Measurements from ENCODE around the gene SRMS. TPM values are rescaled to one million over a fixed set of nuclear protein-coding genes. Genes with fewer than 3 reads are reported as not detected.
A peak's percentile ranks its signal among the peaks of the same experiment; 100 is the strongest.

The SRMS gene
- total RNA-seq, 3 donors from 2014 or later: not detected

DNA sequence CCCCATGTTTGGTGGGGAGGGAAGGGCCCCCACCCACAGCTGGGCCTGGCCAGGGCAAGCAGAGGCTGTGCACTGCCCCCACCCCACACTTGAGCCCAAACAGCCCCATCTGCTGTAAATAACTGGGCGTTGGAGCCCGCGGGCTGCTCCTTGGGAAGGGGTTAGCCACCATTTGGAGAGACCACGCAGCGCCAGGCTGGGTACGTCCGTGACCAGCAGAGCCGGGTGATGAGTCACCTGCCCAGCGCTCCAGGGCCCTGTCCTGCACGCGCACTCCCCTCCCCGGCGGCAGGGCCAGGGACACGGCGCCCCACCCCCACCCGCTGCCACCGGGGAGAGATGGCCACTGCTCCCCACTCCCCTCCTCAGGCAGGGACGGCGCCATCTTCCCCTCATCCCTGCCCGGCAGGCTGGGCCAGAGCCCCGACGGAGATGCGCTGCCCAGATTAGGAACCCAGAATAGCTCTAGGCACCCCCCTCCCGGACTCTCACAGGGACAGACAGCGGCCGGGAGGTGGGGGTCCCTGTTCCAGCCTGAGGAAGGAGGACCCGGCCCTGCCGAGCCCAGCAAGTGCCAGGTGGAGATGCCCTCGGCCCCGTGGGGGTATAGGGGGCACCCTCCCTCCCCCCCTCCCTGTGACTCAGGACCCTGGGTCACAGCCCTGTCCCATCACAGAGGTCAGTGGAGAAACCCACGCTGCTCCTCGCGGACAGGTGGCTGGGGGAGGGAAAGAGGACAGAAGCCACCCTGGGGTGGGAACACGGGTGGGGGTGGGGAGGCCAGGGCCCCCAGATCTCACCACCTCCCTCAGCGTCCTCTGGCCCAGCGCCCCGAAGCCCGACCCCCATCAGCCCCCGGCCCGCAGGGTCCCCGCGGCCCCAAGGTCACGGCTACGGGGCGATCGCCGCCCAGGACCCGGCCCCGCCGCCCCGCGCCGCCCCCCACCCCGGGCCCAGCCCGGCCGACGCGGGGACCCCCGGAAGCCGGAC, 49.3 kb downstream of the SRMS start:
- Mint-ChIP-seq H3K36me3 (ENCODE audit: insufficient read depth) (no peaks in the 10 kb centered on the region), H3K4me3 (no peak overlapping the region), H3K27me3 (ENCODE audit: low read depth) (peaks cover 16% of the 10 kb centered on the region), H3K4me1 (ENCODE audit: low read depth) (peaks cover 4% of the 10 kb centered on the region), H3K9me3 (no peaks in the 10 kb centered on the region)
- no peak for DNase-seq
- no peak for ATAC-seq

DNA sequence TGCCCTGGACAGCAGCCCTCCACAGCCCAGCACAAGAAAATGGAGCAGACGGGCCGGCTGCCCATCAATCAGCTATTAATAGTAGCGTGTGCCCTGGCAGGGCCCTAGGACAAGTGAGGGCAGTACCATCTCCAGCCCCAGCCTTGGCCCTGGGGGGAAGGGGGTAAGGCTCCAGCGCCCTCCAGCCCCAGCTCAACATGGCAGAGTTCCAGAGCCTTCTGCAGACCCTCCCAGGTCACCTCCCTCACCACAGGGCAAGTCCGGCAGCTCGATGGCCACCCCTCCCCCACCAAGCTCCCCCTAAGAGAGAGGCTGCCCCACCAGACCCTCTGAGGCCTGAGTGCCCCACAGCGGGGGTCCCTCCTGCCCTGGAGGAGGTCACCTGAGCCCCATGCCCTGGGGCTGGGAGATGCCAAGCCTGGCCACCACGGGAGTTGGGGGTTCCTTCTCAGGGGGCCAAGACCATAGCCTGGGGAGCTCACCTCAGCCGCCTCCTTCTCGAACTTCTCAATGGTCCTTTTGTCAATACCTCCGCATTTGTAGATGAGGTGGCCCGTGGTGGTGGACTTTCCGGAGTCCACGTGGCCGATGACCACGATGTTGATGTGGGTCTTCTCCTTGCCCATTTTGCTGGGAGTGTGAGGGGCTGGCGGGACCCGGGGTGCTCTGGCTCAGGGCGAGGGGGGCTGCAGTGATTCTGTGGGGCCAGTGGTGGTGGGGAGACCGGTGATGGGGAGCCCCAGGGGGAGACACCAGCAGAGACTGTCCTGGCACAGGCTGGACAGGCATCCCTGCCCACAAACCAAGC, 50.2 kb downstream of the SRMS start:
- H3K4me1 Mint-ChIP-seq (ENCODE audit: low read depth): peaks cover 4% of the 10 kb centered on the region
- DNase-seq (no peak), ATAC-seq (no peak)
- peaks cover 16% of the 10 kb centered on the region for H3K27me3 Mint-ChIP-seq (ENCODE audit: low read depth)
- H3K9me3 Mint-ChIP-seq: no peaks in the 10 kb centered on the region
- no peaks in the 10 kb centered on the region for H3K36me3 Mint-ChIP-seq (ENCODE audit: insufficient read depth)
- H3K4me3 Mint-ChIP-seq: peak overlapping the region; percentile 33

DNA sequence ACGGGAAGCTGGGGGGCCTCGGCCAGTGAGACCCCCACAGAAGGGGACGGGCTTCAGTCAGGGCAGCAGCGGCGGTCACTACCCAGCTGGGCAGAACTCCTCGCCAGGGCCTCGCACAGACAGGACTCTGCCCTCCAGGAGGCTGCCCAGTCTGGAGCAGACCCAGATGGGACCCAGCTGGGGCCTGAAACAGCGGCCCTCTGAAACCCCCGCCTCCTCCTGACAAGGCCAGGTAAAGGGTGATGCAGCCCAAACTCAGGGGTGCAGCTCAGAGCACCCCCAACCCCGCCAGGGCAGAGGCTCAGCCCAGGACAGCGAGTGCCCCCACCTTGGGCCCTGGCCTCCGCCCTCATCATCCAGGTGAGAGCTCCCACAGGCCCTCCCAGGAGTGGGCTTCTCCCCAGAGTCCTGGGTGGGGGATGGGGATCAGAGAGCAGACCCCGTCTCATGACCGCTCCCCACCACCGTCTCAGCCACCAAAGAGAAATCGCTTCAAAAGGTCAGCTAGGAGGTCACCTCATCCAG, 50.9 kb downstream of the SRMS start:
- Mint-ChIP-seq H3K9me3 (no peaks in the 10 kb centered on the region), H3K4me3 (peak overlapping the region; percentile 66), H3K4me1 (ENCODE audit: low read depth) (peaks cover 4% of the 10 kb centered on the region), H3K27me3 (ENCODE audit: low read depth) (peaks cover 16% of the 10 kb centered on the region), H3K36me3 (ENCODE audit: insufficient read depth) (no peaks in the 10 kb centered on the region)
- no peak for DNase-seq
- peak in 1 of 2 donors; percentile 7 for ATAC-seq

DNA sequence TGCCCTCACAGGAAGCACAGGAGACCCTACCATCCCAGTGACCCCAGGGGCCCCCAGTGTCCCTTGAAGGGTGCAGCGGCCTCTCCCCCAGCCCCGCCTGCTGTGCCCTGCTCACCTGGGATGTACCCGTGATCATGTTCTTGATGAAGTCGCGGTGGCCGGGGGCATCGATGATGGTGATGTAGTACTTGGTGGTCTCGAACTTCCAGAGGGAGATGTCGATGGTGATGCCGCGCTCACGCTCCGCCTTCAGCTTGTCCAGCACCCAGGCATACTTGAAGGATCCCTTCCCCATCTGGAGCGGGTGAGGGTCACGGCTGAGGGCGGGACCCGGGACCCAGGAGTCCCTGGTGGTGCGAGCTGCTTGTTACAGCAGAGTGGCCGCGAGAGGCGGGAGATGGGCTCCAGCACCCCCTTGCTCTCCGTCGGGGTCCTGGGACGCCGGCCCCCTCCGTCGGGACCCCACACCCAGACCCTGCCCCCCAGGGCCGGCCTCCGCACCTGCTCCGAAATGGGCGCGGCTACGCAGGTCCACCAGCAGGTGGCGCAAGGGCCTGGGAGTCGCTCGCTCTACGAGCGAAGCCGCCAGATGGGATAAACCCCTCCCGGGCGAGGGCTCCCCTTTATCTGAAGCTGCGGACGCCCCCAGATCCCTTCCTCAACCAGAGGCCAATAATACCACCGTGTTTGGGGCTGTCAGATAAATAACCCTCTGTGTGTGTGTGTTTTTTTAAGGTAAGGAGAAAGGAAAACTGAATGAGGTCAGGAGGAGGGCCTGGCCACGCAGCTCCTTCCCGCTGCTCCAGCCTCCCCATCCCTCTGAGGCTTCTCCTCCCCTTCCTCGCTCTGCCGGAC, 51.6 kb downstream of the SRMS start:
- peaks cover 18% of the 10 kb centered on the region for H3K27me3 Mint-ChIP-seq (ENCODE audit: low read depth)
- DNase-seq (peak; percentile 79), ATAC-seq (peak; percentile 62 to 66)
- peak overlapping the region; percentile 66 for H3K4me3 Mint-ChIP-seq
- no peaks in the 10 kb centered on the region for H3K9me3 Mint-ChIP-seq
- no peaks in the 10 kb centered on the region for H3K36me3 Mint-ChIP-seq (ENCODE audit: insufficient read depth)
- peaks cover 4% of the 10 kb centered on the region for H3K4me1 Mint-ChIP-seq (ENCODE audit: low read depth)

DNA sequence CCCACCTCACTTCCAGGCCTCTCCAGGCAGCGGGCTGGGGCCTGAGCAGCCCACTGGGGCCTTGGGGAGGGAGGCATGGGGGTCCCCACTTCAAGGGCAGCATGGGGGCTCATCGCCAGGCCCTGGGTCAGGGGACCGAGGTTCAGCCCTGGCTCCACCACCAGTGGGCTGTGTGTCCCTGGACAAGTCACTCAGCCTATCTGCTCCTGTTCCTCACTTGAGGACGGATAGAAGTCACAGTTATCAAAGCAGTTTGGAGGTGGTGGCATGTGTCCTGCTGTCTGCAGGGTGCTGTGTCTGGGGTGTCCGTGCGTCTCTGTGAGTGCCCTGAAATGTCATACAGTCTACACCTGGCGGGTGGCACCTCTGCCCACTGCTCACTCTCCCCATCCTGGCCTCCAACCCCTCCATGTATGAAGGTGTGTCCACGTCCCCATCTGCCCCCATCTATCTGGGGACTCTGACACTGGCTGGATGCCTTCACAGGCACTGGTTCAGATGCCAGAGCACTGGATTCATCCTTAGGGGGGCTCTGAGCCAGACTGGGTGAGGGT, 52.3 kb downstream of the SRMS start:
- Mint-ChIP-seq H3K4me1 (ENCODE audit: low read depth) (peaks cover 4% of the 10 kb centered on the region), H3K4me3 (no peak overlapping the region), H3K27me3 (ENCODE audit: low read depth) (peaks cover 18% of the 10 kb centered on the region), H3K9me3 (no peaks in the 10 kb centered on the region), H3K36me3 (ENCODE audit: insufficient read depth) (no peaks in the 10 kb centered on the region)
- no peak for ATAC-seq
- DNase-seq: no peak

DNA sequence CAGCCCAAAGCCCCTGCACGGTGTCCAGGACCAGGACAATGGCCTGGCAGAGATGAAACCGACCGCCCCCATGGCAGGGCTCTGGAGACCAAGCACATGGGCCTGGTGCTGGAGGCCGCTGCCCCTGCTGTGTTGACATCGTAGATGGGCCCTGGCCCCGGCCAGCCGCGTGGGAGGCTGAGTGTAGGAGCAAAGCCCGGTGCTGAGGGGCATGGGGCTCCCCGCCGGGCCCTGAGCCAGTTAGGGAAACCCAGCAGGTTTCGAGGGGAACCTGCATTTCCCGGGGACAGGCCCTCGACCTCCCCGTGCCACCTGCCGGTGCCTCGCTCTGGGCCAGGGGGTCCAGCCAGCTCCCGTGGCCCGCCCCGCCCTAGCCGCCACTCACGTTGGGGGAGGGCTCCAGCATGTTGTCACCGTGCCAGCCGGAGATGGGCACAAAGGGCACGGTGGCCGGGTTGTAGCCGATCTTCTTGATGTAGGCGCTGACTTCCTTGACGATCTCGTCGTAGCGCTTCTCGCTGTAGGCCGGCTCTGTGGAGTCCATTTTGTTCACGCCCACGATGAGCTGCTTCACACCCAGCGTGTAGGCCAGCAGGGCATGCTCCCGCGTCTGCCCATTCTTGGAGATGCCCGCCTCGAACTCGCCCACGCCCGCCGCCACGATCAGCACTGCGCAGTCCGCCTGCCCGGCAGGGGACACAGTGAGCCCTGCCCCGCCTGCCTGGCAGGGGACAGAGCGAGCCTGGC, 53.0 kb downstream of the SRMS start:
- Mint-ChIP-seq H3K4me3 (no peak overlapping the region), H3K4me1 (ENCODE audit: low read depth) (peaks cover 4% of the 10 kb centered on the region), H3K36me3 (ENCODE audit: insufficient read depth) (no peaks in the 10 kb centered on the region), H3K9me3 (no peaks in the 10 kb centered on the region), H3K27me3 (ENCODE audit: low read depth) (peaks cover 23% of the 10 kb centered on the region)
- ATAC-seq (no peak), DNase-seq (no peak)

DNA sequence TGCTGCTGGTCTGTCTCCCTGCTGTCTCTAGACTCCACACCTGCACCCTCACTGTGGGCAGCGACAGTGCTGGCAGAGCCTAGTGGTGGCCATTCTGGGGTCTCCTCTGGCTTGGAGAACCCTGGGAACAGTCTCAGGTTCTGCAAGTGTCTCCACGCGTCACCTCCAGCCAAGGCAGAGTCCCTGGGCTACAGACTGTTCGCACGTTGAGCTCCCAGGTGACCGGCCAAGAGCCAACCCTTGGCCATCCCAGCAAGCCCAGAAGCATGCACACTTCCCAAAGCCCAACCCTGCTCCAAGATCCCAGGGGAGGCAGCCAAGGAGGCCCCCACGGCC, 53.5 kb downstream of the SRMS start:
- Mint-ChIP-seq H3K4me3 (no peak overlapping the region), H3K9me3 (no peaks in the 10 kb centered on the region), H3K4me1 (ENCODE audit: low read depth) (peaks cover 4% of the 10 kb centered on the region), H3K27me3 (ENCODE audit: low read depth) (peaks cover 27% of the 10 kb centered on the region), H3K36me3 (ENCODE audit: insufficient read depth) (no peaks in the 10 kb centered on the region)
- DNase-seq: no peak
- ATAC-seq: no peak

DNA sequence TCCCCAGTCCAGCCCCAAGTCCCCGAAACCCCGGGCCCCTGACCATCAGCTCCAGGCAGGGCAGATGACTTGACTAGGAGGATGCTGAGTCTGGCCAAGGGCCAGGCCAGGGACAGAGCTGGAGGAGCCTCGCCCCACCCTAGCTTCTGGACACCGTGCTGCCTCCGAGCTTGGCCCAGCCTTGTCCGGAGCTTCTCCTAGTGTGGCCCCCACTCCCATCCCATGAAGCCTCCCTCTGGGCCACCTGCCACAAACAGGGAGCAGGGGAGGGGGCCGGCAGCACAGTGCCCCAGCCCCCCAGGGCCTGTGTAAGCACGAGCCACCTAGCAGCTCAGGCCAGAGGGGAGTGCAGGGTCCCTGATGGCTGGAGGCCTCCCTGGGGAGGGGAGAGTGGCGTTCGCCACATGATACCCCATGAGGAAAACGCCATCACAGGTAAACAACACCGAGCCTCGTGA, 54.0 kb downstream of the SRMS start:
- H3K9me3 Mint-ChIP-seq: no peaks in the 10 kb centered on the region
- peaks cover 27% of the 10 kb centered on the region for H3K27me3 Mint-ChIP-seq (ENCODE audit: low read depth)
- H3K36me3 Mint-ChIP-seq (ENCODE audit: insufficient read depth): no peaks in the 10 kb centered on the region
- DNase-seq (no peak), ATAC-seq (no peak)
- no peak overlapping the region for H3K4me3 Mint-ChIP-seq
- peaks cover 4% of the 10 kb centered on the region for H3K4me1 Mint-ChIP-seq (ENCODE audit: low read depth)

DNA sequence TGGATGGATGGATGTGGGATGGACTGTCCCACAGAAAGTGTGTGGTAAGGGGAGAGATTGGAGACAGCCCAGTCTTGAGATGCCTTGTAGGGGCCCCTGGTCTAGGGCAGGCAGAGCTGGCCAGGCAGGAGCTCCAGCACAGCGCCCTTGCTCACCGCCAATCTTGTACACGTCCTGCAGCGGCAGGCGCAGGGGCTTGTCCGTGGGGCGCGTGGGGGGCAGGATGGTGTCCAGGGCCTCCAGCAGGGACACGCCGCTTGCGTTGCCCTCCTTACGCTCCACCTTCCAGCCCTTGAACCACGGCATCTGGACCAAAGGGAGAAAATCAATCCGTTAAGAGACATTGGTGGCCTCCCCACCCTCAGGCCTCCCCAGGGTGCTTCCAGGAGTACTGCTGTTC, 54.6 kb downstream of the SRMS start:
- ATAC-seq (no peak), DNase-seq (no peak)
- peaks cover 4% of the 10 kb centered on the region for H3K4me1 Mint-ChIP-seq (ENCODE audit: low read depth)
- peaks cover 26% of the 10 kb centered on the region for H3K27me3 Mint-ChIP-seq (ENCODE audit: low read depth)
- H3K9me3 Mint-ChIP-seq: no peaks in the 10 kb centered on the region
- H3K36me3 Mint-ChIP-seq (ENCODE audit: insufficient read depth): no peaks in the 10 kb centered on the region
- H3K4me3 Mint-ChIP-seq: no peak overlapping the region

DNA sequence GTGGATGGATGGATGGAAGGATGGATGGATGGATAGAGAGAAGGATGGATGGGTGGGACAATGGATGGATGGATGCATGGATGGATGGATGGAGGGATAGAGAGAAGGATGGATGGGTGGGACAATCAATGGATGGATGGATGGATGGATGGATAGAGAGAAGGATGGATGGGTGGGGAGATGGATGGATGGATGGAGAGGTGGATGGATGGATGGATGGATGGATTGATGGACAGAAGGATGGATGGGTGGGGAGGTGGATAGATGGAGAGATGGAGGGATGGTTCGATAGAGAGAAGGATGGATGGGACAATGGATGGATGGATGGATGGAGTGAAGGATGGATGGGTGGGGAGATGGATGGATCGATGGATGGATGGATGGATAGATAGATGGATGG, 55.0 kb downstream of the SRMS start:
- Mint-ChIP-seq H3K4me1 (ENCODE audit: low read depth) (peaks cover 4% of the 10 kb centered on the region), H3K9me3 (no peaks in the 10 kb centered on the region), H3K27me3 (ENCODE audit: low read depth) (peaks cover 23% of the 10 kb centered on the region), H3K36me3 (ENCODE audit: insufficient read depth) (no peaks in the 10 kb centered on the region), H3K4me3 (no peak overlapping the region)
- no peak for DNase-seq
- no peak for ATAC-seq

DNA sequence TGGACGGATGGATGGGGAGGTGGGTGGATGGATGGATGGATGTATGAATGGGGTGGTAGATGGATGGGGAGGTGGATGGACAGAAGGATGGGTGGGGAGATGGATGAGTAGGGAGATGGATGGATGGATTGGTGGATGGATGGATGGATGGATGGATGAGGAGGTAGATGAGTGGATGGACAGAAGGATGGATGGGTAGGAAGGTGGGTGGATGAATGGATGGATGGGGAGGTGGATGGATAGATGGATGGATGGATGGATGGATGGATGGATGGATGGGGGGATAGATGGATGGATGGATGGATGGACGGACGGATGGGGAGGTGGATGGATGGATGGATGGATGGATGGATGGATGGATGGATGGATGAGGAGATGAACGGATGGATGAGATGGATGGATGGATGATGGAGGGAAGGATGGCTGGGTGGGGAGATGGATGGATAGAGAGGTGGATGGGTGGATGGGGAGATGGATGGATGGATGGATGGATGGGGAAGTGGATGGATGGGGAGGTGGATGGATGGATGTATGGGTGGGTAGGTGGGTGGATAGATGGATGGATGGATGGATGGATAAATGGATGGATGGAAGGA, 55.8 kb downstream of the SRMS start:
- peaks cover 22% of the 10 kb centered on the region for H3K27me3 Mint-ChIP-seq (ENCODE audit: low read depth)
- no peak for DNase-seq
- no peak overlapping the region for H3K4me3 Mint-ChIP-seq
- no peaks in the 10 kb centered on the region for H3K36me3 Mint-ChIP-seq (ENCODE audit: insufficient read depth)
- peaks cover 2% of the 10 kb centered on the region for H3K4me1 Mint-ChIP-seq (ENCODE audit: low read depth)
- ATAC-seq: no peak
- H3K9me3 Mint-ChIP-seq: no peaks in the 10 kb centered on the region

DNA sequence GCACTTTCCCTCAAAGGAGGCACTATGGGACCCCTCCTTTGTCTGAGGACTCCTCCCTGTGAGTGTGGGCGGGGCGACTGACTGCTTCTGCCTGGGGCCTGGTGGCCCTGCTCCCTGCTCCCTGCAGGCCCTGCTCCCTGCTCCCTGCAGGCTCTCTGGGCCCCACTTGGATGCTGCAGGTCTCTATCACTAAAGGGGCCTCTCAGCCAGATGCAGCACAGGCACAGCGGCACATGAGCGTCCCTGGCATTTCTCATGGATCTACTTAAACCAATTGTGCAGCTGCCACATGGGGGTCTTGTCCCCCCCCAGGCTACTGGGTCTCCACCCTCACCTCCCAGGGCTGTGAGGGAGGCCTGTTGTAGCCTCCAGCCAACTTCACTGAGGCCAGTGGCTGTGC, 56.5 kb downstream of the SRMS start:
- H3K36me3 Mint-ChIP-seq (ENCODE audit: insufficient read depth): no peaks in the 10 kb centered on the region
- no peak overlapping the region for H3K4me3 Mint-ChIP-seq
- H3K27me3 Mint-ChIP-seq (ENCODE audit: low read depth): peaks cover 22% of the 10 kb centered on the region
- H3K4me1 Mint-ChIP-seq (ENCODE audit: low read depth): no peaks in the 10 kb centered on the region
- DNase-seq (no peak), ATAC-seq (no peak)
- H3K9me3 Mint-ChIP-seq: no peaks in the 10 kb centered on the region
